Heart left ventricle (tissue), 13 donors: ENCODE measurements around the gene VPREB1.

Experiments used
- CTCF ChIP-seq, 12 donors: fragments of 200-600 bp; sonication (generic) in 4 of 12; IDR thresholded peaks; one replicate each; pipeline versions ENCODE4 v1.5.0 to v1.8.0; 2018 to 2022; ENCODE audit warnings: antibody characterized with exemption in 12 of 12, mild to moderate bottlenecking in 5 of 12
- POLR2A ChIP-seq, 2 donors: fragments of 450-650 bp; IDR thresholded peaks; one replicate each; pipeline ENCODE4 v1.6.1; 2017; ENCODE audit warnings: antibody characterized with exemption in 2 of 2, mild to moderate bottlenecking in 2 of 2, moderate library complexity in 2 of 2
- donor health status: ischemic (EF 13 %, LVEDD 7.1; RV severe dilation, severe dysfunction).
- donor health status: DM: no; HTN: yes; CAD: no.
- donor health status: DM: no; HTN: no; CAD: no.
- donor health status: ischemic (EF 25% LVEDD 6.9; RV normal size, moderate dysfunction).
- donor health status: ischemic (EF 25% LVEDD 5.7; RV mildly dilated, moderate dysfunction).
- donor health status: ischemic (EF 35%, LVEDD 5.7; RV mildly dilated, moderate dysfunction).
- donor health status: nonischemic (EF 11% LVEDD 7.7; RV severe dilation, severe dysfunction).
- donor health status: DM: yes; HTN: yes; CAD: no.
- donor health status: PGD.
- donor health status: ischemic (EF 29% LVEDD 5.4; RV normal size, mild dysfunction).
- donor health status: nonischemic (EF 23%, LVEDD 6.1; RV moderate dilation, normal function).

DNA sequence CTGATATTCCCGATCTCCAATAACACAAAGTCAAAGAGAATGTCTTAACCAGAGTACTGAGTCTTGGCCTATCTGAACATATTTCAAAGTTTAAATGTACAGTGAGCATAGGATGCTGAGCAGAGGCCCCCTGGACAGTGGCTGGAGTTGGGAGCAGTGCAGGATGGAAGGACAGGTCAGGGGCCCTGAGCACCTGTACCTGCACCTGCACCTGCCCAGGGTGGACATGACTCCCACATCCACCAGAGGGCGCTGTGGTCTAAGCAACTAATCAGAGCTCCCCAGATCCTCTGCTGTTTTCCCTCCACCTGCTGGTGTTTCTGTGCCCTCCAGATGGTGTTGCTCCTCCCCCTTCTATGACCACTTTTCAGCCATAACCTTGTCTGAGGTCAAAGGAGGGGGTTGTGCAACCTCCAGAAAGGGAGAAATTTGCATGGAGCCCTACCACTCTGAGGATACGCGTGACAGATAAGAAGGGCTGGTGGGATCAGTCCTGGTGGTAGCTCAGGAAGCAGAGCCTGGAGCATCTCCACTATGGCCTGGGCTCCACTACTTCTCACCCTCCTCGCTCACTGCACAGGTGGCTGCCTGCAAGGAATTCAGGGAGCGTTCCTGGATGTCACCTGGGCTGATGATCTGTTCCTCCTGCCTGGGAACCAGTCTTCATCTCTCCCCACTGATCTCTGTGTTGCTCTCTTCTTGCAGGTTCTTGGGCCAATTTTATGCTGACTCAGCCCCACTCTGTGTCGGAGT, 49.1 kb upstream of the VPREB1 start:
- TF ChIP-seq CTCF (IDR thresholded peaks at IDR 0.05) (peak; percentile 47 to 77 (median 62)), POLR2A (IDR thresholded peaks at IDR 0.05) (no peak)
